ENCODE results near the gene KCNN3.

KCNN3 gene

DNA sequence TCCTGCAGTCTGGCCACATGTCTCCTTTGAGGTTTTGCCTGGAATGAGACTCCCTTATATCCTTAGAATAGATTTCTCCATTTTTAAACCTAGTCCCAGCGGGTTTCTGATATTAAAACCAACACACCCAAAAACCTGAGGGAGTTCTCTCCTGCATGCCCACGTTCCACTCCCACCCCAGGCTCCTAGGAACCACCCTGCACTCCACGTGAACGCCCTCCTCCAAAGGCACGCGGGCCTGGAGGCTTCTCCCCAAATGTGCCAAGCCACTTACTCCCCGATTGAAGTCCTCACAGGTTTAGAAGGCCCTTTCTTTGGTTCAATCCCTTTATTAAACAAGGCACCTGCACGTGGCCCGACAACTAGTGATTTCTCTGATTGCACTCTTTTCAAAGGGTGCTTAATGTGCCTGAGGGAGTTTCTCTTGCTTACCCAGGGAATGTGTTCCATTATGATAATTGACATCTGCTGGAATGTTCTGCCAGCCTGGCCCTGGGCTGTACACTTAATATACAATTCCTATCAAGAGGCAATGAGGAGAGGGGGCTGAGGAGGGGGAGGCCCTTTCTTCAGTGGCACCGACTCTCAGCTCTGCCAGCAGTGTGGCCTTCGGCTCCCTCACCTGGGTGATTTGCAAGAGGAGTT lies 157.8 kb downstream of the KCNN3 start:
- H3K9me3 ChIP-seq (ENCODE audit: control insufficient read depth, insufficient read depth, low read length), result no peaks in the 10 kb centered on the region; the same call in 1 of the 2 replicates
- H3K36me3 ChIP-seq (ENCODE audit: insufficient read depth, low read length), result no peaks in the 10 kb centered on the region; the same call in 1 of the 2 replicates
- H3K9ac ChIP-seq (ENCODE audit: low read depth, low read length), result no peak overlapping the region

DNA sequence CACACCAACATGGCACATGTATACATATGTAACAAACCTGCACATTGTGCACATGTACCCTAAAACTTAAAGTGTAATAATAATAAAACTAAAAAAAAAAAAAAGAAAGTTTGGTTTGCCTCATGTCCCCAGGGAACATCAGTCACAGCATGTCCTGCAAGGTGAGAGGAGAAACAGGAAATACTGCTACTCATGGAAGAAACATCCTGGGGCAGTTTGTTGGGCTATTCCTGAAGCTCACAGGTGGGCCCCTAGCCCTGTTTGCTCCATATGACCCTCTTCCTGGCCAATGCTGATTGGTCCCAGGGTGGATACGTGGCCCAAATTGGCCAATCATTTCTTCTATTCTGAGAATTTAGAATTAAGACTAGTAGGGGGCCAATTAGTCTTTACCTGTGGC lies 158.7 kb downstream of the KCNN3 start:
- H3K9me3 ChIP-seq (ENCODE audit: control insufficient read depth, insufficient read depth, low read length), result no peaks in the 10 kb centered on the region; the same call in 1 of the 2 replicates
- H3K4me1 ChIP-seq (ENCODE audit: insufficient read depth, low read length), result no peaks in the 10 kb centered on the region
- H3K36me3 ChIP-seq (ENCODE audit: insufficient read depth, low read length), result no peaks in the 10 kb centered on the region; the same call in 1 of the 2 replicates
- no peak overlapping the region for H3K9ac ChIP-seq (ENCODE audit: low read depth, low read length)

More for the DNA sequence above, 157.8 kb downstream of the KCNN3 start:
- no peaks in the 10 kb centered on the region for H3K4me1 ChIP-seq (ENCODE audit: insufficient read depth, low read length)

DNA sequence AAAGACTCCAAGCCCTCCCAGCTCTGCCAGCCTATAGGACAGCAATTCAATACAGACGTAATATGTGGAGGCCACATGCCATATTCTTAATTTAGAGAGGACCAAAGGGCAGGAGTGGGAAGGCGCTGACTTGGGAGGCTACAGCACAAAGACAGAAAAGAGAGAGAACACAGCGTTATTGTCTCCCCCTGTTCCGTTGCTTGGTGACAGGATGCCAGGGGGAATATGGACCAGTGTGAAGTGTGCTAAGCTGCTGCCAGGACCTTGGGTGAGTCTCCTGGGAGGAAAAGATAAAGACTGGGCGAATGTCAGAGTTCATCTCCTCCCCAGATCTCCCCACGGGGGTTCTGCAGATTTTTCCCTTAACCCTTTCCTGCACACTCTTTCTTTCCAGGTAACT lies 160.0 kb downstream of the KCNN3 start:
- Histone ChIP-seq H3K4me1 (ENCODE audit: insufficient read depth, low read length) (no peaks in the 10 kb centered on the region), H3K9me3 (ENCODE audit: control insufficient read depth, insufficient read depth, low read length) (no peaks in the 10 kb centered on the region; the same call in 1 of the 2 replicates), H3K9ac (ENCODE audit: low read depth, low read length) (no peak overlapping the region), H3K36me3 (ENCODE audit: insufficient read depth, low read length) (no peaks in the 10 kb centered on the region; the same call in 1 of the 2 replicates)

DNA sequence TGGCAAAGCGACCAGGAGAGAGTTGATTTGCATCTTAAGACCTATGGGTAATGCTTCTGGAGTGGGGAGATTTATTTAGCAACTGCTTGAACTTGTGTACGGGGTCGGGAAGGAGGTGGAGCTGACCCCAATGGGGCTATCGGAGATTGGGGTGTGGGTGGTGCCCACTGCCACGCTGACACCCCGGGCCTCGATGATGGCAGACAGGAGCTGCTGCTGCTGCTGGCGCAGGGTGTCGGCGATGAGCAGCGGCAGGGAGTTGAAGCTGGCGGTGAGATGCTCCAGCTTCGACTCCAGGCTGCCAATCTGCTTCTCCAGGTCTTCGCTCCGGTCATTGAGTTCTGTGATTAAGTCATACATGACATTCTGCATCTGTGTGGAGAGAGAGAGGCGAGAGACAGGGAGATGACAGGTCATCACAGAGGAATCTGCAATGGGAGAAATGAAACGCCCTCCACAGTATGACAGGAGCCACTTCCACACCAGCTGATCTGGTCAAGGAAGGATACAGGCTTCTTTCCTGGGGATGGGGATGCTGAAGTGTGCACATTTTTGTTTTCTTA lies 162.1 kb downstream of the KCNN3 start:
- H3K9ac ChIP-seq (ENCODE audit: low read depth, low read length), result no peak overlapping the region
- no peaks in the 10 kb centered on the region for H3K36me3 ChIP-seq (ENCODE audit: insufficient read depth, low read length)
- no peaks in the 10 kb centered on the region for H3K4me1 ChIP-seq (ENCODE audit: insufficient read depth, low read length)
- no peaks in the 10 kb centered on the region; the same call in 1 of the 2 replicates for H3K9me3 ChIP-seq (ENCODE audit: control insufficient read depth, insufficient read depth, low read length)

DNA sequence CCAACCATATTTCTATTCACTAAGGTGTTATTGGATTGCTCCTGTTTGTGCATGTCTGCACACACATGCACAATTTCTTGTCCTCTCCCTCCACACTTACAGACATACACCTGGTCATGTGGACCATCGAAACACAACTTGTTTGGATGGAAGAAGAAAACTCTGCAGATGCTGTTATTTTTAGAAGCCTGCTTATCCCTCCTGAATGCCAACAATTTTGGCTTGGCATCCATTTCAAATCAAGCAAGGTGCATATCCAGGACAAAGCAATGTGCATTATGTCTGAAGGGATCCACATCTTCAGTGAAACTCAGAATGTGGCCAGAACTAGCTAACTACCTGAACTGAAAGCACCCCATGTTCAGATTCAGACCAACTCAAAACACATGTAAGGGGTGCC lies 163.2 kb downstream of the KCNN3 start:
- H3K9ac ChIP-seq (ENCODE audit: low read depth, low read length), result no peak overlapping the region
- H3K36me3 ChIP-seq (ENCODE audit: insufficient read depth, low read length), result no peaks in the 10 kb centered on the region
- H3K9me3 ChIP-seq (ENCODE audit: control insufficient read depth, insufficient read depth, low read length), result no peaks in the 10 kb centered on the region; the same call in 1 of the 2 replicates
- no peaks in the 10 kb centered on the region for H3K4me1 ChIP-seq (ENCODE audit: insufficient read depth, low read length)

DNA sequence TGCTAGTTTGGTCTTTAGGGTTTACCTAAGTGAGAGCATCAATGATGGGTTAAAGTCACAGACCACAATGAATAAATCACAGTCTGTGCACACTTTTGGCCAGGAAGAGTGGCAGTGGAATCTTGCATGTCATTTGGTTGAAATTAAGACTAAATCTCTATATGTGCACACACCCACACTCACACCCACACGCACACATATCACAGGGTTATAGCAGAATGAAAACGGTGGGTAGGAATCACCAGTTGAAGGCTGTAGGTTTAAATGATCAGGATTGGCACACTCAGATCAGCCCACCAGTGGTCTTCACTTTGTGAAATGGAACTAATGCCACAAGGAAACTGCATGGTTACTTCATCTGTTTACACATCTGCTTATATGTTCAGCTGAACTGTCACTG lies 164.5 kb downstream of the KCNN3 start:
- no peaks in the 10 kb centered on the region for H3K4me1 ChIP-seq (ENCODE audit: insufficient read depth, low read length)
- no peaks in the 10 kb centered on the region for H3K36me3 ChIP-seq (ENCODE audit: insufficient read depth, low read length)
- H3K9me3 ChIP-seq (ENCODE audit: control insufficient read depth, insufficient read depth, low read length), result no peaks in the 10 kb centered on the region; the same call in 1 of the 2 replicates
- no peak overlapping the region for H3K9ac ChIP-seq (ENCODE audit: low read depth, low read length)

DNA sequence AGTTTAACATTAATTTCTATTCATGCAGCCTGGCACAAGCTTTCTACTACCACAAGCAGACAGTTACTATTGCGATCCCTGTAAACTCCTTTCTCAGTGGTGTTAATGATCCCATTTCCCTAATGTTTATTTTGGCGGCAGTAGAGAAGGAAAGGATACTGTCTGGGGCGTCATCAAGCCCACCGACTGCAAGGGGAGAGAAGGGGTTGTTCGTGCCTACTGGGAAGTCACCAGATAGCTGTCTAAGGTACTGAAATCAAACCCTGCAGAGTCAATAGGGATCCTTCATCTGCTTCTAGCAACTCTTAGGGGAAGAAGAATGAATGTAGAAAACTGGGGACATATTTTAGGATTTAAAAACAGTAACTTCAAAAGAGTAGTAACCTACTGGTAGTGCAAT lies 166.9 kb downstream of the KCNN3 start:
- H3K9ac ChIP-seq (ENCODE audit: low read depth, low read length), result no peak overlapping the region
- H3K9me3 ChIP-seq (ENCODE audit: control insufficient read depth, insufficient read depth, low read length), result no peaks in the 10 kb centered on the region
- no peaks in the 10 kb centered on the region for H3K4me1 ChIP-seq (ENCODE audit: insufficient read depth, low read length)
- no peaks in the 10 kb centered on the region for H3K36me3 ChIP-seq (ENCODE audit: insufficient read depth, low read length)

DNA sequence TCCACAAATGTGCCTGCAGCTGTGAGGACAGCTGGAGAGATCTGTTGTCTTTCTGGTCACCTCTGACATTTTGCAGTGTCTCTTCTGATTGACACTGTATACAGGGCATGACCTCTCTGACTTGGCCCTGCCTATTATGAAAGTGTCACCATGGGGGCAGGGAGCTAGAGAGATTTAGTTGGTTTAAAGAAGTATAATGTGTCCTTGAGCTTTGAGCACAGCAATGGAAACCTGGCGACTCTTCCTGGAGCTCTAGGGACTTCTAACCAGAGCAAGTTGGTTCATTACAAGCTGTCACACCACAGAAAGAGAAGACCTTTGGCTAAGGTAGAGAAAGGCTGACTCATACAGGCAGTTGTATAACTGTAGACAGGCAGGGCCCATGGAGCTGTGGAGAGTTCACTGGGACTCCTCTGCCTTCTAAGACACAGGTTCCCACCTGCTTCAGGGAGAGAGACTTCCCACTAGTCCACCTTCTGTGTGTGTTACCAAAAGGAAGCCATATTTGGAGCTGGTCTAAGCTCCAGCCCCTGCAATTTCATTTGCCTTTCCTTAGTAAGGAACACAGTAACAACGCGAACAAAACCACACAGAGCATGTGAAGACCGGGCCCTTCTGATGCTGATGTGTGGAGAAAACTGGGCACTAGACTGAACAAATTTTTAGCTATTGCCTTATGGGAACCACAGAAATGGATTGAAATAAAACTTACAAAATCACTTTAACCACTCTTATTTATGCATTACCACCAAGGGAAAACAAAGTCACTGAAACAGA lies 171.6 kb downstream of the KCNN3 start:
- Histone ChIP-seq H3K4me1 (ENCODE audit: insufficient read depth, low read length) (no peaks in the 10 kb centered on the region), H3K36me3 (ENCODE audit: insufficient read depth, low read length) (no peaks in the 10 kb centered on the region), H3K9me3 (ENCODE audit: control insufficient read depth, insufficient read depth, low read length) (no peaks in the 10 kb centered on the region), H3K9ac (ENCODE audit: low read depth, low read length) (no peak overlapping the region)

DNA sequence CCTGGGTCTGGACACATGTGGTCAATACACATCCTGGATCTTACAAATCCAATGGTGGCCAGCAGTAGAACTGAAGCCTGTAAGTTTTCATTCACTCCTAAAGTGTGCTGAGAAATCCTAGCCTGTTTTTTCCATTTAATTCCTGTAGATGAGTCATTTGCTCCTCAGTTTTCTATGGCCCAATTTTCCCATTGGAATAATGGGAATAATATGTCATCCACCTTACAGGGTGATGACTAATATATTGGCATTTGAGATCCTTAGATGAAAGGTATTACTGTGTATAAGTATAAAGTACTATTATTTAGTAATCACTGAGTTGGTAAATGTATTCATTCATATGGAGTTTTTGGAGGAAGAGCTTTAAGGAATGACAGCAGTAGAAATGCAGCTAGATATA lies 172.4 kb downstream of the KCNN3 start:
- Histone ChIP-seq H3K4me1 (ENCODE audit: insufficient read depth, low read length) (no peaks in the 10 kb centered on the region), H3K9ac (ENCODE audit: low read depth, low read length) (no peak overlapping the region), H3K36me3 (ENCODE audit: insufficient read depth, low read length) (no peaks in the 10 kb centered on the region), H3K9me3 (ENCODE audit: control insufficient read depth, insufficient read depth, low read length) (no peaks in the 10 kb centered on the region)

DNA sequence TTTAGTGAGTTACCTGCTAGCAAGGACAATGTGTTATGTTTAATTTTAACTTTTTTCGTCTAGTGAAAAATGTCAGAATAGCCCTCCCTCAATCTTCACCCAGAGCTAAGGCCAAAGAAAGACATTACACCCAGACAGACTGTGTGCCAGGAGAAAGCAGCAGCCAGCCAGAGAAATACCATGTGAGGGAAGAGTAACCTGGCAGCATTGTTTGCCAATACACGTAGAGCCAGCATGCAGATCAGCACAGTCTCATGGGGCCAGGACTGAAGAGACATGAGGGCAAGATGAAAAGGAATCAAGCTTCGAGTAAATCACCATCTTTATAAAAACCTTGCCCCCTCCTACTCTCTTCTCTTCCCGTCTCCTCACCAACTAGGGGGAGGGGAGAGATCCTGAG lies 173.6 kb downstream of the KCNN3 start:
- Histone ChIP-seq H3K4me1 (ENCODE audit: insufficient read depth, low read length) (no peaks in the 10 kb centered on the region), H3K9ac (ENCODE audit: low read depth, low read length) (no peak overlapping the region), H3K9me3 (ENCODE audit: control insufficient read depth, insufficient read depth, low read length) (no peaks in the 10 kb centered on the region), H3K36me3 (ENCODE audit: insufficient read depth, low read length) (no peaks in the 10 kb centered on the region)

DNA sequence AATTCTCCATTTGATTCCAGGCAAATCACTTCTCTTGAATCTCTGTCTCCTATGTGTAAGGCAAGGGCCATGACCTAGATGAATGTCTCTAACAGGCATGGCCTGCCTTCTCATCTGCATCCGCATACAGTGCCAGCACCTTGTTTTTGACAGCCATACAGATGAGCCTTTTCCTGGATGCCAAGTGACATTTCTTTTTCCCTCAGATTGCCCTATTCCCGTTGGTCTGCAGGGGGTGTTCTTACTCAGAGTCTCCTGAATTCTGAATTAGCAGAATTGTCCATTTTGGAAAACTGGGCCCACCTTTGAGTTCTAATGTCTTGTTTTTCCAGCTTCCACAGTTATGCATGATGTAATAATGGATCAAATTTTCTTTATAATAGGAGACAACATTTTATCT lies 174.1 kb downstream of the KCNN3 start:
- no peak overlapping the region for H3K9ac ChIP-seq (ENCODE audit: low read depth, low read length)
- no peaks in the 10 kb centered on the region for H3K9me3 ChIP-seq (ENCODE audit: control insufficient read depth, insufficient read depth, low read length)
- no peaks in the 10 kb centered on the region for H3K4me1 ChIP-seq (ENCODE audit: insufficient read depth, low read length)

DNA sequence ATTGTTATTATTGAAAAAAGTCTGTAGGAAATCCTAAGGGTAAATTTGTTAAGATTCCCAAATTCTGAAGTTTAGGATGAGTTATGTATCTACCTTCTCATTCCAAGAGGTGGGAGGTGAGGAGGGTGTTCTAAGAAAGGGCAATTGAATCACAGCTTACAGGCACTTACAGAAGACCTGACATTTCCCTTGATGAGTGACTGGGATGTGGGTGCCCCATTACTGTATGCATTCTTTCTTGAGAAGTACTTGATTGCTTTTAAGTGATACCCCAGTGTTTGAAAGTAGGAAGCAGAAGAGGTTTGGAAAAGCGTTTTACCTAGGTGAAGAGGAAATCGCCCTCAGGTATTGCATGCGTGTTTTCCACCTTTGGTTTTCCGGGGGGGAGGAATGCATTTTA lies 175.1 kb downstream of the KCNN3 start:
- Histone ChIP-seq H3K4me1 (ENCODE audit: insufficient read depth, low read length) (no peaks in the 10 kb centered on the region), H3K9me3 (ENCODE audit: control insufficient read depth, insufficient read depth, low read length) (no peaks in the 10 kb centered on the region), H3K36me3 (ENCODE audit: insufficient read depth, low read length) (no peaks in the 10 kb centered on the region), H3K9ac (ENCODE audit: low read depth, low read length) (no peak overlapping the region)

More for the DNA sequence above, 174.1 kb downstream of the KCNN3 start:
- no peaks in the 10 kb centered on the region for H3K36me3 ChIP-seq (ENCODE audit: insufficient read depth, low read length)

DNA sequence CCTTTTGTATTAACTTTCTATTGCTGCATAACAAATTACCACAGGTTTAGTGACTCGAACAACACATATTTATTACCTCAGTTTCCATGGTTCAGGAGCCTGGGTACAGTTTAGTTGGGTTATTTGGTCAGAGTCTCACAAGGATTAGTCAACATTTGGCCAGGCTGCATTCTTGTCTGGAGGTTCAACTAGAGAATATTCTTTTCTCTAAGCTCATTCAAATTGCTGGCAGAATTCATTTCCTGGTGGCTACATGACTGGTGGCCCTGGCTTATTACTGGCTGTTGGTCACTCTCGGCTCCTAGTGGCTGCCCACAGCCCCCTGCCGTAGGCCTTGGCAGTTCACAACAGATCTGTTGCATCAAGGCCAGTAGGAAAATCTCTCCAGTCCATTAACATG lies 181.0 kb downstream of the KCNN3 start:
- peaks cover 4% of the 10 kb centered on the region; the same call in 1 of the 2 replicates for H3K9me3 ChIP-seq (ENCODE audit: control insufficient read depth, insufficient read depth, low read length)
- no peaks in the 10 kb centered on the region for H3K4me1 ChIP-seq (ENCODE audit: insufficient read depth, low read length)
- H3K9ac ChIP-seq (ENCODE audit: low read depth, low read length), result no peak overlapping the region
- no peaks in the 10 kb centered on the region for H3K36me3 ChIP-seq (ENCODE audit: insufficient read depth, low read length)

DNA sequence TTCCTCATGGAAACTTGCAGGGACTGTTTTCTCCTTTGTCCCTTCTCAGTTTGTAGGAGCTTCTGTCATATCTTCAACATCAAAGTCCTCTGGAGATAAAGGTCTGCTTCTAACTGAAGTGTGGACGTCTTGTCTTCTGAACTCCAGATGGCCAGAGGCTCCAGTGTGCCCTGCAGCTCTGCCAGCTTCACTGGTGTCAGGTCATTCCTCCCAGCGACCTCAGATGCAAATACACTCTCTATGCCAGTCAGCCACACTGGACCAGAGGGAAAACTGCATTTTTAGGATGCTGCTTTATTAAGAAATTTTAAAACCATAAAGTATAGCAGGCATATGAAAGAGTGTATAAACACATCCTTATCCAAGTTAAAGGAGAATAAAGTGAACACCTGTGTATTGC lies 183.6 kb downstream of the KCNN3 start:
- Histone ChIP-seq H3K36me3 (ENCODE audit: insufficient read depth, low read length) (no peaks in the 10 kb centered on the region), H3K4me1 (ENCODE audit: insufficient read depth, low read length) (no peaks in the 10 kb centered on the region), H3K9ac (ENCODE audit: low read depth, low read length) (no peak overlapping the region), H3K9me3 (ENCODE audit: control insufficient read depth, insufficient read depth, low read length) (peaks cover 7% of the 10 kb centered on the region; the same call in 1 of the 2 replicates)

DNA sequence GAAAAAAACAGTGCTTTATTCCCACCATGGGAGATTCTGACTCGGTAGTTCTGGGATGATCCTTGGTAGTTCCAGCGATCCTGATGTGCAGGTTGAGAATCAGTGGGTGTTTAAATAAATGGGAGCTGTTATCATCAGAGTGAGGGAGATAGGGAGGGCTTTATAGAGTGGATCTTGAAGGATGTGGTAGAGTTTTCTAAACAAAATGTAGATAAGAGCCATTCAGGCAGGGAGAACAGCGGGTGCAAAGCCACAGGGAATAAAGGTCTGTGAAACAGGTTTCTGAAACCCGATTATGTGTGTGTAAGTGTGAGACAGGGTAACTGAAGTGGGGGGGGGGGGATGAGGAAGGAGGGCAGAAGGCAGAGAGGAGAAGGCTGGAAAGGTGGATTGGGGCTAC lies 186.3 kb downstream of the KCNN3 start:
- Histone ChIP-seq H3K9ac (ENCODE audit: low read depth, low read length) (no peak overlapping the region), H3K4me1 (ENCODE audit: insufficient read depth, low read length) (no peaks in the 10 kb centered on the region), H3K36me3 (ENCODE audit: insufficient read depth, low read length) (no peaks in the 10 kb centered on the region), H3K9me3 (ENCODE audit: control insufficient read depth, insufficient read depth, low read length) (peaks cover 17% of the 10 kb centered on the region)

Data from ES-I3 (cell line).